Uterus (tissue), 4 donors: ENCODE data around the gene ECM2. TPM values are rescaled to one million over a fixed set of nuclear protein-coding genes. Genes with fewer than 3 reads are reported as not detected.

Experiments
- DNase-seq, 2 donors: peaks; one replicate each; pipeline ENCODE4 v3.0.0-alpha.2; 2019 to 2020
- H3K27ac ChIP-seq, 2 donors: fragments of 200-600 bp; sonication (generic); 1 replicate in 1 of 2; 2 replicates in 1 of 2; pipeline ENCODE4 v1.5.1; 2016 to 2018
- H3K27me3 ChIP-seq, 2 donors: fragments of 200-600 bp; sonication (generic); one replicate each; pipeline ENCODE4 v1.5.1; 2018 to 2019; ENCODE audit warnings: control low read depth in 1 of 2
- H3K36me3 ChIP-seq, 2 donors: fragments of 200-600 bp; sonication (generic); one replicate each; pipeline ENCODE4 v1.5.1; 2019; ENCODE audit warnings: control low read depth in 1 of 2
- H3K4me1 ChIP-seq, 2 donors: fragments of 200-600 bp; sonication (generic); one replicate each; pipeline ENCODE4 v1.5.1; 2018 to 2019; ENCODE audit warnings: control low read depth in 1 of 2
- H3K4me3 ChIP-seq, 2 donors: fragments of 200-600 bp; sonication (generic); 1 replicate in 1 of 2; 2 replicates in 1 of 2; pipeline ENCODE4 v1.5.1; 2018 to 2019; ENCODE audit warnings: mild to moderate bottlenecking in 1 of 2
- H3K9me3 ChIP-seq, 2 donors: fragments of 200-600 bp; sonication (generic); one replicate each; pipeline ENCODE4 v1.5.1; 2019; ENCODE audit warnings: control low read depth in 1 of 2
- CTCF ChIP-seq, 4 experiments: fragments of 200-600 bp in 2 of 4; fragments of 450-650 bp in 2 of 4; sonication (generic) in 2 of 4; IDR thresholded peaks; one replicate each; pipeline ENCODE4 v1.5.1; 2016 to 2019; ENCODE audit warnings: antibody characterized with exemption in 4 of 4, mild to moderate bottlenecking in 2 of 4, moderate library complexity in 1 of 4
- POLR2A ChIP-seq, 2 donors: fragments of 450-650 bp; IDR thresholded peaks; one replicate each; pipeline ENCODE4 v1.6.1; 2016; ENCODE audit warnings: antibody characterized with exemption in 2 of 2, mild to moderate bottlenecking in 1 of 2, moderate library complexity in 1 of 2
- intact Hi-C: fragments of 100-400 bp; cut with DNase I; formaldehyde crosslinking; loops from one replicate; pipeline ENCODE4 v1.15.1; 2023; ENCODE audit warnings: low total_unique reads
- total RNA-seq, 4 donors: library from RNA; depleted of rRNA in 3 of 4; stranded (reverse); fragments of >200 nt in 3 of 4; gene quantifications; one replicate each; pipeline versions ENCODE4 v1.1.0 to v1.2.4, GENCODE V29; 2014 to 2023
- donor health status: DM: yes; HTN: yes; CAD: no.

Gene ECM2
- total RNA-seq, 4 donors from 2014 or later, result 21.8 to 34.0 (median 27.7) TPM

DNA sequence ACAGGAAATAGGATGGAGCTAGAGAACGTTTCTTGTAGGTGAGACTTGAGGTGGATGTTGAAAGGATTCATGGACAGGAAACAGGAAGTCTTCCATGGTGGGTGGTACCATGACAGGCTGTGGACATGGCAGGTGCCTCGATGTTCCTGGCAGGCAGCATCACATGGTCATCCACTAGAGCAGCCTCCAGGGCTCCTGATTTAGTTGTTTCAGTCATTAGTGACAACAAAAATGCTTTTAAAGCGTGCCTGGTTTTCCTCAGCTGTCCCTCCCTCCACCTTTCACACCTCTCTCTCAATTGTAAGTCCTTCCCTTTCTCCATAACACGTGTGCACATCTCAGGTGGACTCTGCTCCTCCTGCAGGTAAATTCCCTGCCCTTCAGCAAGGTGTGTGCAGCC, 28.3 kb downstream of the ECM2 start:
- no peak overlapping the region for H3K4me3 ChIP-seq
- H3K36me3 ChIP-seq, result no peaks in the 10 kb centered on the region
- DNase-seq, result no peak
- peaks cover 3 to 8% of the 10 kb centered on the region in 2 donors for H3K4me1 ChIP-seq
- H3K9me3 ChIP-seq, result no peaks in the 10 kb centered on the region
- intact Hi-C loops, result no loop called here
- H3K27ac ChIP-seq, result peak overlapping the region; percentile 72 to 90
- H3K27me3 ChIP-seq, result no peaks in the 10 kb centered on the region
- TF ChIP-seq CTCF (IDR thresholded peaks at IDR 0.05) (no peak), POLR2A (IDR thresholded peaks at IDR 0.05) (no peak)

GRCh38 chr9:92507005-92507404, 28.8 kb downstream of the ECM2 start:
- DNase-seq, result no peak
- no peak for TF ChIP-seq POLR2A (IDR thresholded peaks at IDR 0.05)
- TF ChIP-seq CTCF (IDR thresholded peaks at IDR 0.05), result peak in 1 of 4 experiments; percentile 11
- Histone ChIP-seq H3K36me3 (no peaks in the 10 kb centered on the region), H3K27ac (peak overlapping the region; percentile 72 to 90), H3K4me3 (no peak overlapping the region), H3K27me3 (no peaks in the 10 kb centered on the region), H3K9me3 (no peaks in the 10 kb centered on the region), H3K4me1 (peaks cover 3 to 8% of the 10 kb centered on the region in 2 donors)
- intact Hi-C loops, result no loop called here

GRCh38 chr9:92506184-92506857, 29.5 kb downstream of the ECM2 start:
- H3K36me3 ChIP-seq, result no peaks in the 10 kb centered on the region
- H3K4me1 ChIP-seq, result peaks cover 3 to 8% of the 10 kb centered on the region in 2 donors
- peak; percentile 56 to 58 for DNase-seq
- no peaks in the 10 kb centered on the region for H3K27me3 ChIP-seq
- H3K4me3 ChIP-seq, result no peak overlapping the region
- TF ChIP-seq POLR2A (IDR thresholded peaks at IDR 0.05) (no peak), CTCF (IDR thresholded peaks at IDR 0.05) (no peak)
- H3K9me3 ChIP-seq, result no peaks in the 10 kb centered on the region
- intact Hi-C loops, result no loop called here
- H3K27ac ChIP-seq, result peak overlapping the region; percentile 72 to 90

DNA sequence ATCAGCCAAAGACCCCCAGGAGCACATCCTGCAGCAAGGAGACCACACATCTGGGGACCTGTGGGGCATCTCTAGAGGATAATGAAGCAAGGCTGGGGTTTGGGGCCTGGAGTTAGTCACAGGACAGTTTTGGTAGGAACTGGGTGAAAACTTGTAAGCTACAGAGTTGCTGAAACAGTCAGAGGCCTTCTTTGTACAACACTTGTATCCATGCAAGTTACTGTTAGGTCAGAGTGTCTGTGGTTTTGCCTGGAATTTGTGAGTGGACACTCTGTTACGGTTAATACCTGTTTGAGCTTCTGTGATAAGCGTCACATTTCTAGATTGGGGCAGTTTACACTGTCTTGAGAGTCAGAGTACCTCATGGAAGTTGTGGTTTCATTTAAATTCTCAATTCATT, 30.9 kb downstream of the ECM2 start:
- Histone ChIP-seq H3K4me1 (peaks cover 3 to 8% of the 10 kb centered on the region in 2 donors), H3K27ac (peak overlapping the region; percentile 72 to 90)
- no peak for TF ChIP-seq CTCF (IDR thresholded peaks at IDR 0.05)
- no peak for TF ChIP-seq POLR2A (IDR thresholded peaks at IDR 0.05)

GRCh38 chr9:92503156-92503555, 32.6 kb downstream of the ECM2 start:
- H3K27ac ChIP-seq, result peak overlapping the region in 1 of 2 donors; percentile 37
- H3K9me3 ChIP-seq, result no peaks in the 10 kb centered on the region
- H3K4me1 ChIP-seq, result peaks cover 3 to 7% of the 10 kb centered on the region in 2 donors
- H3K36me3 ChIP-seq, result no peaks in the 10 kb centered on the region
- DNase-seq, result no peak
- TF ChIP-seq CTCF (IDR thresholded peaks at IDR 0.05), result no peak
- no peak for TF ChIP-seq POLR2A (IDR thresholded peaks at IDR 0.05)
- H3K4me3 ChIP-seq, result no peak overlapping the region
- no peaks in the 10 kb centered on the region for H3K27me3 ChIP-seq
- intact Hi-C loops, result no loop called here

More for the DNA sequence above, 30.9 kb downstream of the ECM2 start:
- intact Hi-C loops, result no loop called here
- Histone ChIP-seq H3K9me3 (no peaks in the 10 kb centered on the region), H3K27me3 (no peaks in the 10 kb centered on the region), H3K4me3 (no peak overlapping the region), H3K36me3 (no peaks in the 10 kb centered on the region)
- DNase-seq, result no peak
